OCI-LY3 (cell line): ENCODE data around the gene PDE10A.

ENCODE experiments used
- CTCF ChIP-seq: fragments of 200-600, 300-600 bp; sonication (generic); IDR thresholded peaks from 2 replicates; pipeline ENCODE4 v1.5.1; 2014; ENCODE audit warnings: antibody characterized with exemption, low read length, low read depth
- EZH2phosphoT487 ChIP-seq: fragments of 200-600 bp; shearing (Covaris generic); IDR thresholded peaks from 2 replicates; pipeline ENCODE4 v1.6.1; 2018; ENCODE audit warnings: antibody characterized with exemption, mixed run types, low read depth

- TF ChIP-seq CTCF (no peak), EZH2phosphoT487 (no peak)
Observed at GRCh38 chr6:165401092-165401491, 261.9 kb downstream of the PDE10A start.
